Caco-2 (cell line): ENCODE results near the gene STAG2. TPM values are rescaled to one million over a fixed set of nuclear protein-coding genes. Genes with fewer than 3 reads are reported as not detected.

Experiments
- BruUV-seq: library from RNA; stranded (reverse); fragments of 400-500 nt; replicated peaks from 2 replicates; lab custom pipeline; 2021; lab: Mats Ljungman, UMichigan
- CTCF ChIA-PET: fragments of 300-600 bp; sonication (Branson Sonifier 250); formaldehyde crosslinking; loops from one replicate; lab custom pipeline; 2022; ENCODE audit warnings: antibody characterized with exemption; lab: Charles Lee
- POLR2A ChIA-PET: fragments of 300-600 bp; sonication (Branson Sonifier 250); formaldehyde crosslinking; loops from one replicate; lab custom pipeline; 2022; ENCODE audit warnings: antibody characterized with exemption; lab: Charles Lee
- DNase-seq, 2 experiments: peaks; one replicate each; pipeline versions ENCODE4 v3.0.0 to v3.0.0-alpha.2; 2020 to 2022
- H3K27me3 ChIP-seq: replicated peaks from 2 replicates; pipeline ENCODE4 v1.6.0; 2011; ENCODE audit warnings: low read length; ENCODE audit not compliant: control insufficient read depth, insufficient read depth
- H3K36me3 ChIP-seq: 2 replicates; pipeline ENCODE4 v1.5.1; 2011; ENCODE audit warnings: low read length; ENCODE audit not compliant: control insufficient read depth, insufficient read depth
- H3K4me1 ChIP-seq: fragments of 250-450 bp; sonication (Bioruptor Pico); 2 replicates; pipeline ENCODE4 v1.5.1; 2020; ENCODE audit warnings: mild to moderate bottlenecking
- H3K4me3 ChIP-seq: 2 replicates; pipeline ENCODE4 v1.5.1; 2011; ENCODE audit warnings: low read depth, mild to moderate bottlenecking, control low read depth, low read length
- H3K9me3 ChIP-seq: fragments of 250-450 bp; sonication (Bioruptor Pico); 2 replicates; pipeline ENCODE4 v1.5.1; 2020; ENCODE audit warnings: mild to moderate bottlenecking, moderate library complexity
- H3K27ac Mint-ChIP-seq: one replicate; pipeline ENCODE4 v1.8.0; 2022; ENCODE audit warnings: mixed read lengths; ENCODE audit not compliant: unreplicated experiment
- H3K27me3 Mint-ChIP-seq: one replicate; pipeline ENCODE4 v1.8.0; 2022; ENCODE audit warnings: mixed read lengths; ENCODE audit not compliant: insufficient read depth, unreplicated experiment
- H3K36me3 Mint-ChIP-seq: one replicate; pipeline ENCODE4 v1.8.0; 2022; ENCODE audit warnings: mild to moderate bottlenecking, mixed read lengths; ENCODE audit not compliant: insufficient read depth, unreplicated experiment
- H3K4me1 Mint-ChIP-seq: one replicate; pipeline ENCODE4 v1.8.0; 2022; ENCODE audit warnings: low read depth, mixed read lengths; ENCODE audit not compliant: unreplicated experiment
- H3K4me3 Mint-ChIP-seq: one replicate; pipeline ENCODE4 v1.8.0; 2022; ENCODE audit warnings: mild to moderate bottlenecking, moderate library complexity, mixed read lengths; ENCODE audit not compliant: unreplicated experiment
- H3K9me3 Mint-ChIP-seq: one replicate; pipeline ENCODE4 v1.8.0; 2022; ENCODE audit warnings: mixed read lengths; ENCODE audit not compliant: unreplicated experiment
- CTCF ChIP-seq, 2 experiments: fragments of 200-600 bp in 1 of 2; IDR thresholded peaks; 1 replicate in 1 of 2; 2 replicates in 1 of 2; pipeline versions ENCODE4 v1.5.1 to v1.8.0; 2011 to 2022; ENCODE audit warnings: antibody characterized with exemption in 1 of 2, control low read depth in 1 of 2, inconsistent platforms in 1 of 2, low read depth in 1 of 2, low read length in 1 of 2, mild to moderate bottlenecking in 1 of 2, moderate library complexity in 1 of 2; ENCODE audit not compliant: insufficient read depth in 1 of 2, severe bottlenecking in 1 of 2, unreplicated experiment in 1 of 2
- intact Hi-C: fragments of 100-400 bp; cut with micrococcal nuclease; formaldehyde crosslinking; loops from one replicate; pipeline ENCODE4 v1.10.0; 2022; ENCODE audit not compliant: unreplicated experiment
- total RNA-seq: library from RNA; stranded (reverse); gene quantifications from 2 replicates; pipeline ENCODE4 v1.2.3, GENCODE V29; 2022

STAG2 gene
- total RNA-seq, 1 experiment from 2014 or later = 65.1 TPM

DNA sequence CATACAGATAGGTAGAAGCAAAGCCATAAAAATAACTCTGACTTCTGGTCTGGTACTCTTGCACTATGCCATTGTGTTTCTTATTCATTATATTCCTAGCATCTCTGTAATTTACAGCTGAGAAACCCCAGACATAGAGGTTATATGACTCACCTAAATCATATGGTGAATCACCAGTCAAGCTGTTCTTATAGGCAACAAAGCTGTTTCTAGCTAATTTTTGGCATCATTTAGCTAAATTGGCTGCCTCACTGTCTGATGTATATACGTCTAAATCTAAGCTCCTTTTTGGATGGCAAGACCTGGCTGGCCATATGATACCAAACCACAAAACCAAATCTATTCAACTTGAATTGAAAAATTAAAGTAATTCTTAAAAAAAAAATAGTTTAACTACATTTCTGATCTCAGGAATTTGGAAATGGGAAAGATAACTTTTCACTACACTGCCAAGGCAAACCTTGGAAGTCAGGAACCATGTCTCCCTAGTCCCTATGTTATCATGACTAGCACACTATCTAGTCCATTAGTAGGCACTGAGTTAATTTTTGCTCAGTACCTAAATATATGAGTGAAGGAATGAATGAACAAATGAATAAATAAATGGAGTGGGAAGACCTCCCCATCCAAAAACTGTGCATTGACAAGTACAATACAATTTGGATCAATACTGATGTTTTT, 41.3 kb upstream of the STAG2 start:
- no peak overlapping the region for H3K27ac Mint-ChIP-seq

GRCh38 chrX:123923211-123923610, 38.3 kb upstream of the STAG2 start:
- Mint-ChIP-seq H3K4me3 (no peak overlapping the region), H3K27me3 (no peaks in the 10 kb centered on the region), H3K9me3 (no peaks in the 10 kb centered on the region), H3K4me1 (no peaks in the 10 kb centered on the region), H3K27ac (no peak overlapping the region), H3K36me3 (no peaks in the 10 kb centered on the region)
- Histone ChIP-seq H3K36me3 (no peaks in the 10 kb centered on the region), H3K4me3 (no peak overlapping the region), H3K4me1 (peaks cover 1% of the 10 kb centered on the region), H3K27me3 (no peaks in the 10 kb centered on the region), H3K9me3 (no peaks in the 10 kb centered on the region)
- DNase-seq = no peak
- POLR2A ChIA-PET = no interaction called here
- CTCF ChIA-PET = no interaction called here
- intact Hi-C loops = no loop called here
- TF ChIP-seq CTCF (IDR thresholded peaks at IDR 0.05; ENCODE audit: insufficient read depth in 1 of 2, low read depth in 1 of 2, low read length in 1 of 2, severe bottlenecking in 1 of 2, unreplicated experiment in 1 of 2) = no peak
- no TSS peak for BruUV-seq

More for the DNA sequence above, 41.3 kb upstream of the STAG2 start:
- TF ChIP-seq CTCF (IDR thresholded peaks at IDR 0.05; ENCODE audit: insufficient read depth in 1 of 2, low read depth in 1 of 2, low read length in 1 of 2, severe bottlenecking in 1 of 2, unreplicated experiment in 1 of 2) = no peak
- no TSS peak for BruUV-seq
- DNase-seq = no peak
- H3K27me3 ChIP-seq = no peaks in the 10 kb centered on the region
- Mint-ChIP-seq H3K9me3 (no peaks in the 10 kb centered on the region), H3K4me3 (no peak overlapping the region), H3K36me3 (no peaks in the 10 kb centered on the region), H3K27me3 (no peaks in the 10 kb centered on the region), H3K4me1 (no peaks in the 10 kb centered on the region)
- peaks cover 17% of the 10 kb centered on the region for H3K4me1 ChIP-seq
- no peaks in the 10 kb centered on the region for H3K9me3 ChIP-seq
- ChIA-PET CTCF (no interaction called here), POLR2A (no interaction called here)
- no peak overlapping the region for H3K4me3 ChIP-seq
- intact Hi-C loops = no loop called here
- no peaks in the 10 kb centered on the region for H3K36me3 ChIP-seq

DNA sequence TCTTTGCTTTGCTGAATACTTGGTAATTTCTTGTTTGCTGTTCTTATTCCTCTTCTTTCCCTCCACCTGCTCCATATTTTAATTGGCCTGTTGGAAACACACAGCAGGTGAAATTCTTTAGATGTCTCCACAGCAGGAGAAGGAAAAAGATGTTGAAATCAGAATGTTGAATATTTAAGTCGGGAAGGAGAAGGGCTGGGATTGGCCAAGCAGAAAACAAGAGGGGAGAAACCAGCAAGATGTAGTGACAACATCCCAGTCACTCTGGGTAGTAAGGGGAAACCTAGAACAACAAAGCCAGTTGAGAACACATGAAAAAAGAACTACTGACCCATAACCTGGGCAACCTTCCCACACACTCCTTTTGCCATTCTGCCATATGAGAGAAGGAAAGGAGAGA, 37.3 kb upstream of the STAG2 start:
- no peak for TF ChIP-seq CTCF (IDR thresholded peaks at IDR 0.05; ENCODE audit: insufficient read depth in 1 of 2, low read depth in 1 of 2, low read length in 1 of 2, severe bottlenecking in 1 of 2, unreplicated experiment in 1 of 2)
- no peaks in the 10 kb centered on the region for H3K27me3 Mint-ChIP-seq
- H3K4me3 ChIP-seq = no peak overlapping the region
- H3K9me3 Mint-ChIP-seq = no peaks in the 10 kb centered on the region
- H3K27me3 ChIP-seq = no peaks in the 10 kb centered on the region
- POLR2A ChIA-PET = no interaction called here
- CTCF ChIA-PET = no interaction called here
- no peaks in the 10 kb centered on the region for H3K4me1 ChIP-seq
- no peaks in the 10 kb centered on the region for H3K36me3 ChIP-seq
- H3K27ac Mint-ChIP-seq = no peak overlapping the region
- no peaks in the 10 kb centered on the region for H3K9me3 ChIP-seq
- no peaks in the 10 kb centered on the region for H3K36me3 Mint-ChIP-seq
- intact Hi-C loops = no loop called here
- no peaks in the 10 kb centered on the region for H3K4me1 Mint-ChIP-seq
- DNase-seq = no peak
- BruUV-seq = no TSS peak
- H3K4me3 Mint-ChIP-seq = no peak overlapping the region
